Testis (tissue), 2 donors: ENCODE measurements around the gene CORO7.

Source experiments
- CTCF ChIP-seq, 3 experiments: fragments of 450-650 bp in 2 of 3; fragments of 200-600 bp in 1 of 3; sonication (generic) in 1 of 3; IDR thresholded peaks; one replicate each; pipeline ENCODE4 v1.5.1; 2016 to 2019; ENCODE audit warnings: antibody characterized with exemption in 3 of 3, mild to moderate bottlenecking in 2 of 3, moderate library complexity in 1 of 3
- POLR2A ChIP-seq: fragments of 450-650 bp; IDR thresholded peaks from one replicate; pipeline ENCODE4 v1.6.1; 2017; ENCODE audit warnings: antibody characterized with exemption, mild to moderate bottlenecking, moderate library complexity

DNA sequence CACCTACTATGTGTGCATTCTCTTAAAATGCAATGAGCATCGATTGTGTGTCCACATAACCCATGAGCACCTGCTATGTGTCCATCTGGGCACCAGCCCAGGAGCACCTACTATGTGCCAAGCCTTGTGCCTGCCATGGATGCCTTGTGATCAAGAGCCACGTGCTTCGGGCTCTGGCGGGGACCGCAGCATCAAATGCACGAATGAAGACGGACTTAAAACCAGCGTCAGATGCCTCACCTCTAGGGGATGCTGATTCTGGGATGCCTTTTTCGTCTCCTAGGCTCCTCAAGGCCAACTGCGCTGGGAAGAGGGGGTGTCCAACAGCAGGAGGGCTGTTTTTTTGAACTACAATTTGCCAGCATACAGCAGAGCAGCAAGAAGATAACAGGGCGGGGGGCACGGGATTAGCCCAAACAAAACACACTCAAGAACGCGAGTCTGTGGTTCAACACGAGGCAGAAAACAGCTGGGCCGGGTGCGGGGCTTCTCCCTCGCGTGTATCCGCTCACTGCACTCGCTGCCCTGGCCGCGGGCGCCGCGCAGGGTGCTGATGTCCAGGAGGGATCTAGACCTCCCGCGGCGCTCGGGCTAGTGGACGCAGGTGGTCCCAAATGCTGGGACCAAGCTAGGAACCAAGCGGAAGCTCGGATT is 101.7 kb downstream of the CORO7 start:
- no peak for TF ChIP-seq POLR2A
- TF ChIP-seq CTCF (IDR thresholded peaks at IDR 0.05), result no peak
